Stimulated activated CD4-positive, alpha-beta T cell treated with anti-CD3 and anti-CD28 coated beads, Interleukin-15, amount 100 ng/mL, for 48 hours (primary cell): ENCODE measurements around the gene MUSTN1.

Source experiments
- DNase-seq, 2 donors: peaks; one replicate each; pipeline ENCODE4 v3.0.0-alpha.2; 2020; ENCODE audit warnings: low read depth in 2 of 2

MUSTN1 gene

GRCh38 chr3:52786330-52787215, 48.2 kb downstream of the MUSTN1 start:
- DNase-seq: no peak

GRCh38 chr3:52784931-52785590, 49.8 kb downstream of the MUSTN1 start:
- DNase-seq: no peak

- DNase-seq: no peak
Measured at GRCh38 chr3:52784021-52784621, 50.7 kb downstream of the MUSTN1 start.

GRCh38 chr3:52783211-52783555, 51.6 kb downstream of the MUSTN1 start:
- no peak for DNase-seq
